DMS114 treated with DMSO at 0.1 percent for 48 hours (cell line): ENCODE results near the gene CCDC3.
"Not testable (repeated sequence)": the region's sequence is repeated elsewhere in the genome, so short reads cannot be mapped to it uniquely, and the experiment has no call there.

Experiments
- DNase-seq: peaks from one replicate; lab custom pipeline; 2025; ENCODE audit not compliant: unreplicated experiment; lab: John Stamatoyannopoulos, UW

The CCDC3 gene

GRCh38 chr10:13001887-13002212, 337 bp upstream of the CCDC3 start:
- no peak for DNase-seq

DNA sequence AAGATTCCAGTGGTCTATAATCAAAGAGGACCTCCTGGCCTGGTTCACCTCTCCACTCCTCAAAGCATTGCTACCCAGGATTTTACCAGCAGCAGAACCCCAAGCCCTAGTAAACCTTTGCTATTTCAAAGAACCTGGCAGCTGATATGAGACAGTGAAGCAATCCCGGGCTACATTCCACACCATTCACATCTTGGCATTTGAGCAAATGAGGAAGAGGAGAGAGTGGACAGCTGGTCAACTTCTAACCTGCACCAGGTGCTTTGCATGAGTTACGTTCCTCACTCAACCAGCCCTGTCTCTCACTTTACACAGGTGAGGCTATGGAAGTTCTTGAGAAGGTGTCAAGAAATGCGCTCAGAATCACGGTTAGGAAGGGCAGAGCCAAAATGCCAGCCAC, 1.1 kb downstream of the CCDC3 start:
- no peak for DNase-seq

- DNase-seq = no peak
Measured at GRCh38 chr10:12999849-13000248, 1.7 kb downstream of the CCDC3 start.

DNA sequence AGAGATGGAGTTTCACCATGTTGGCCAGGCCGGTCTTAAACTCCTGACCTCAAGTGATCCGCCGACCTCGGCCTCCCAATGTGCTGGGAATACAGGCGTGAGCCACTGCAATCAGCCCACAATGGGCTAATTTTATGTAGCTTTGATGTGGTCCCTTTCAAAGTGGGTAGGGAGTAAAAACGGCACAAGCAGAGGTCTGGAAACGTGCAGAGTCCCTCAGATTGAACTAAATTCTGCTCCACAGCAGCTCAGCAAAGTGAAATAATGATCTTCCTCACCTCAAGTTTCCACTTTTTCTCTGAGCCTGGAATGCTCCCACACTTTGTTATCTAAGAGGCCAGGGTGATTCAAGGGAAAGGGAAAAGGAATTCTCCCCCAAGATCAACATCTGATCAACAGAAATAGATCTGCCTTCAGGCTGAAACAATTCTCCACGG, 6.1 kb downstream of the CCDC3 start:
- no peak for DNase-seq

GRCh38 chr10:12993595-12993994, 7.9 kb downstream of the CCDC3 start:
- no peak for DNase-seq

GRCh38 chr10:12985347-12985746, 16.2 kb downstream of the CCDC3 start:
- no peak for DNase-seq

DNA sequence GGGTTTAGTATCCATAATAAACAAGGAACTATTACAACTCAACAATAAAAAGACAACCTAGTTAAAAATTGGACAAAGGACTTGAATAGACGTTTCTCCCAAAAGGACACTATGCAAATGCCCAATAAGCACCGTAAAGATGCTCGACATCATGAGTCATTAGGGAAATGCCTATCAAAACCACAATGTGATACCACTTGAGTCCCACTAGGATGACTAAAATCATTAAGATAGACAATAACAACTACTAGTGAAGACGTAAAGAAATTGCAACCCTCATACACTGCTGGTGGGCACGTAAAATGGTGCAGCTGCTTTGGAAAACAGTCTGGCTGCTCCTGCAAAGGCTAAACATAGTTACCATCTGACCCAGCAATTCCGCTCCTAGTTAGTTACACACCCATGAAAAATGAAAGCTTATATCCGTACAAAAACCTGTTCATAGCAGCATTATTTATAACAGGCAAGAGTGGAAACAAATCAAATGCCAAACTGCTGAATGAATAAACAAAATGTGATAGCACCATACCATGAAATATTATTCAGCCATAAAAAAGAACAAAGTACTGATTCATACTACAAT, 17.3 kb downstream of the CCDC3 start:
- DNase-seq = no peak

GRCh38 chr10:12983568-12983967, 17.9 kb downstream of the CCDC3 start:
- not testable (repeated sequence) for DNase-seq

DNA sequence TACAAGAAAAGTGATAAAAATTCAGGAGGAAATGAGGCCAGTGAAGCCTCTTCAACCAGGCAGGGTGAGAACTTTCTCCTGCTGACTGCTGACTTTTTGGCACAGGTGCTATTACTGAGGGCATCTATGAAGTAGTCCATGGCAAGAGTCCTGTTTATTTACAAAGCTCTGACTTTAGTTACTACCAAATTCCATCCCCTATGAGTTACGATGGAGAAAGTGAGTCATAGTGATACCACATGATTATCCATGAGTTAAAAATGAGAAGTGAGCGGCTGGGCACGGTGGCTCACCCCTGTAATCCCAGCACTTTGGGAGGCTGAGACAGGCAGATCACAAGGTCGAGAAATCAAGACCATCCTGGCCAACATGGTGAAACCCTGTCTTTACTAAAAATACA, 19.9 kb downstream of the CCDC3 start:
- no peak for DNase-seq

DNA sequence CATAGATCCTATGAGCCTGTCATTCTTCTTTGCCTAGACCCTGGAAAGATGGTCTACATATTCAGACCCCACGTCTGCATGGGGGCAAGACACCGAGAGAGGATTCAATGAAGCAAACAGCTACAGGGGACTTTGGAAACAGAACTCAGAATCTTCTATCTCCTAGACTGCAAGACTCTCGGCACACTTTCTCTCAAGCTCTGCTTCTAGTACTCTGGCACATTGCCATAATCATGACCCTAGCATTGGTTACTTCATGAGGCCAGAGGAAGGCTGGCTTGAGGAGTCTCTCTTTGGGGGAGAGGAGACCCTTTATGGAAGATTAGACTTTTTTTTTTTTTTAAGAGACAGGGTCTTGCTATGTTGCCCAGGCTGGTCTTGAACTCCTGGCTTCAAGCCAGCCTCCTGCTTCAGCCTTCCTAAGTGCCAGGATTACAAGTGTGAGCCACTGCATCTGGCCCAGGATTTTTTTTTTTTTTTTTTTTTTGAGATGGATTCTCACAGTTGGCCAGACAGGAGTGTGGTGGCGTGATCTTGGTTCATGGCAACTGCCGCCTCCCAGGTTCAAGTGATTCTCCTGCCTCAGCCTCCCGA, 20.7 kb downstream of the CCDC3 start:
- no peak for DNase-seq

DNA sequence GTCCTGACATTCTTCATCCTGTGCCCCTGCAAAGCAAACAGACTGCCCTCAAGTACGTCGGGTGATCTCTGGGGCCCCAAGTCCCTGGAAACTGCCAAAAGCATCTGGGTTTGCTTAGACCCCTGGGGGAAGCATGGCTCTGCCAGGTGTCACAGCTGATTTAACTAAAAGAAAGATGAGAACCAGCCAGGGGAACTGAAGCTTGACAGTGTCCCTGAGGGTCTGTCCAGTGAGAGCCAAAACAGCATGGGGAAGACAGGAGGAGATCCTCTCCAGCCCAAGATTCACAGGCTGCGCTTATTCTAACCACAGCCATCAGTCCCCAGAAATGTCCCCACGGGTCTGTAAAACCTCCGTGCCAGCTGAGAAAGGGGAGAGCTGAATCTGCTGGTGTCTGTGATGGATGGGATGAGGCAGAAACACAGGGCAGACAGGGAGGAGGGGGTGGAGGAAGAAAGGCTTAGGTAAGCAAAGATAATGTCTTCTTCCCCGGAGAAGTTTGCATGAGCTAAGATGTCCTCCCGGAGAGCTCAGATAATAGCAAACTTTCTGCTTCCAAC, 21.3 kb downstream of the CCDC3 start:
- DNase-seq = no peak

- DNase-seq = no peak
Measured at GRCh38 chr10:12978891-12979290, 22.6 kb downstream of the CCDC3 start.

DNA sequence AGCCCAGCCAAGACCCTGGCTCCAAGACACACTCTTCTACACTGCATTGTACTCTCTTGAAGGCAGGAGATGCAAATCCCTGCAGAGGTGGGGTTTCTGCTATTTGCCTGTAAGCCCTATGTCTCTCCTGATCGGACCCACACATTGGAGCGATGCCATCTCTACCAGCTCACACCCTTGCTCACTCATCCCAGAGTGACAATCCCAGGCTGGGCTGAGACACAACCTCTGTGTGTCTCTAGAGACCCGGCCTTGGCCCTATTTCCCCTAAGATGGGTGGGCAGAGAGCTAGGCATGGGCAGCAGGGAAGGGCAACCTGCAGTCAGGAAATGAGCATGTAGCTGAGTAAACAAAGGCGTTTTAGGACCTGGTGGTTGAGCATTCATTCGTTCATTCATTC, 25.6 kb downstream of the CCDC3 start:
- no peak for DNase-seq

DNA sequence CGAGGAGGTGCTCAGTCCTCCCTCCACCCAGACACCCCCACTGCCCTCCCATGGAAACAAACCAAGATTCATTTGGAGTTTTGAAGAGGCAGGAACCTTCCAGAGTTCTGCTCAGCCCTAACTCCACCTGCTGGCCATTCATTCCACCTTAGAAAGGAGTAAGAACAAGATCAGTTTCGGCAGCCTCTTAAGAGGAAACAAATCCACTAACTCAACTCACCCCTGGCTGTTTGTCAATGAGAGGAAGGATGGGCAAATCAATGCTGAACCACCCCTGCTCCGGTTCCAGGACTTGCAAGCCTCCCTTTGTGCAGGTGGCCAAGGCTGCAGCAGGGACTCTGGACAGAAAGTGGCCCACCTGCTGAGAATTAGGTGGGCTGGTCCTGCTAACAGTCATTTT, 26.2 kb downstream of the CCDC3 start:
- no peak for DNase-seq

GRCh38 chr10:12974491-12975199, 26.9 kb downstream of the CCDC3 start:
- no peak for DNase-seq

DNA sequence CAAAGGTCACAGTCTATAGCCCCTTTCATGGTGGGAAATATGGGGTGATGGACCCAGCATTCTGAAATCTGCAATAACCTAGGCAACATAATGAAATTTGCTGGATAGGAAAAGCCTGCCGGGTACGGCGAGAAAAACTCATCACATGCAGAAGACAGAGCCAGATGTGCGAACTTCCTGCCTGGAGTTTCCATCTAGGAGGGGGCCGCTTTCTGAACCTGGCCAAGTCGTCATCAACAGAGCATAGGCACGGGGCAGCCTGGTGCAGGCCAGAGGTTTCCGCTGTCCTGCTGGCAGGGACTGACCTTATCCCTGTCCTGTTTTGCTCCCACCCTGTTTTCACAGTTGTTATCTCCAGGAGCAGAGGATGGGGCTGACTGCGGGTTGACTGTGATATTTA, 27.4 kb downstream of the CCDC3 start:
- DNase-seq = no peak

GRCh38 chr10:12973149-12973718, 28.3 kb downstream of the CCDC3 start:
- no peak for DNase-seq

GRCh38 chr10:12972146-12972545, 29.4 kb downstream of the CCDC3 start:
- no peak for DNase-seq

GRCh38 chr10:12971001-12971788, 30.3 kb downstream of the CCDC3 start:
- DNase-seq = no peak

- DNase-seq = no peak
Measured at GRCh38 chr10:12969951-12970350, 31.6 kb downstream of the CCDC3 start.

GRCh38 chr10:12966067-12966466, 35.4 kb downstream of the CCDC3 start:
- no peak for DNase-seq
